ENCODE measurements around the gene KAT14.
"Not testable (repeated sequence)": the region's sequence is repeated elsewhere in the genome, so short reads cannot be mapped to it uniquely, and the experiment has no call there.

Gene KAT14

GRCh38 chr20:18137412-18138265 lies at the start of gene KAT14, which contains the start of gene PET117:
Gene KAT14 (plus strand): TSS chr20:18137863. CDS start chr20:18142661, 4,798 bp downstream.
Gene PET117 (plus strand): TSS chr20:18137863. CDS start chr20:18137956, 93 bp downstream.
- DNase-seq: peak; percentile 36

GRCh38 chr20:18088298-18088697 lies 49.4 kb upstream of the KAT14 start:
- DNase-seq: not testable (repeated sequence)

GRCh38 chr20:18088841-18089240 lies 48.8 kb upstream of the KAT14 start:
- not testable (repeated sequence) for DNase-seq

- no peak for DNase-seq
Observed at GRCh38 chr20:18090044-18090443, 47.6 kb upstream of the KAT14 start.

- DNase-seq: no peak
Observed at GRCh38 chr20:18090477-18090876, 47.2 kb upstream of the KAT14 start.

GRCh38 chr20:18091623-18092022 lies 46.0 kb upstream of the KAT14 start:
- no peak for DNase-seq

- no peak for DNase-seq
Observed at GRCh38 chr20:18092890-18093289, 44.8 kb upstream of the KAT14 start.

- no peak for DNase-seq
Observed at GRCh38 chr20:18093388-18093787, 44.3 kb upstream of the KAT14 start.

- no peak for DNase-seq
Observed at GRCh38 chr20:18094191-18094590, 43.5 kb upstream of the KAT14 start.

GRCh38 chr20:18100569-18100968 lies 37.1 kb upstream of the KAT14 start:
- not testable (repeated sequence) for DNase-seq

GRCh38 chr20:18101125-18101810 lies 36.4 kb upstream of the KAT14 start:
- DNase-seq: no peak

- no peak for DNase-seq
Observed at GRCh38 chr20:18103497-18103896, 34.2 kb upstream of the KAT14 start.

GRCh38 chr20:18108326-18108725 lies 29.3 kb upstream of the KAT14 start:
- no peak for DNase-seq

- not testable (repeated sequence) for DNase-seq
Observed at GRCh38 chr20:18128574-18128973, 9.1 kb upstream of the KAT14 start.

- no peak for DNase-seq
Observed at GRCh38 chr20:18132663-18133062, 5.0 kb upstream of the KAT14 start.

GRCh38 chr20:18133962-18134361 lies 3.7 kb upstream of the KAT14 start:
- DNase-seq: no peak

- no peak for DNase-seq
Observed at GRCh38 chr20:18138266-18138582, 561 bp downstream of the KAT14 start.

GRCh38 chr20:18138639-18139583 lies 1.2 kb downstream of the KAT14 start:
- DNase-seq: no peak

GRCh38 chr20:18139832-18140231 lies 2.2 kb downstream of the KAT14 start:
- DNase-seq: no peak

GRCh38 chr20:18144541-18145099 lies 7.0 kb downstream of the KAT14 start:
- DNase-seq: no peak

- no peak for DNase-seq
Observed at GRCh38 chr20:18154342-18154741, 16.7 kb downstream of the KAT14 start.

- DNase-seq: no peak
Observed at GRCh38 chr20:18156045-18156444, 18.4 kb downstream of the KAT14 start.

- DNase-seq: no peak
Observed at GRCh38 chr20:18164356-18164755, 26.7 kb downstream of the KAT14 start.

Data from DMS79 (cell line).